Tibial artery (tissue), 4 donors: ENCODE results near the gene DIS3L2.

ENCODE experiments used
- DNase-seq, 2 donors: peaks; one replicate each; pipeline ENCODE4 v3.0.0-alpha.2; 2019
- H3K27ac ChIP-seq, 2 donors: fragments of 200-600 bp; sonication (generic) in 1 of 2; 1 replicate in 1 of 2; 2 replicates in 1 of 2; pipeline ENCODE4 v1.5.1; 2018 to 2019; ENCODE audit warnings: mild to moderate bottlenecking in 1 of 2
- H3K27me3 ChIP-seq, 2 donors: fragments of 200-600 bp; sonication (generic) in 1 of 2; one replicate each; pipeline versions ENCODE4 v1.5.1 to v1.6.0; 2016 to 2019
- H3K36me3 ChIP-seq, 3 donors: fragments of 200-600 bp; sonication (generic) in 2 of 3; one replicate each; pipeline ENCODE4 v1.5.1; 2016 to 2019; ENCODE audit warnings: mild to moderate bottlenecking in 2 of 3
- H3K4me1 ChIP-seq, 4 donors: fragments of 200-600 bp; sonication (generic) in 2 of 4; 1 replicate in 3 of 4; 2 replicates in 1 of 4; pipeline ENCODE4 v1.5.1; 2016 to 2019
- H3K4me3 ChIP-seq, 2 donors: fragments of 200-600 bp; sonication (generic) in 1 of 2; 1 replicate in 1 of 2; 2 replicates in 1 of 2; pipeline ENCODE4 v1.5.1; 2018 to 2019; ENCODE audit warnings: mild to moderate bottlenecking in 2 of 2
- H3K9me3 ChIP-seq, 3 donors: fragments of 200-600 bp; sonication (generic) in 1 of 3; one replicate each; pipeline ENCODE4 v1.5.1; 2016 to 2019
- intact Hi-C: fragments of 100-400 bp; cut with DNase I; formaldehyde crosslinking; loops from one replicate; pipeline ENCODE4 v1.15.0; 2023; ENCODE audit warnings: low total_unique reads
- TF ChIP-seq, protein P1 (sequence below), 2 experiments: fragments of 200-600 bp in 1 of 2; fragments of 450-650 bp in 1 of 2; IDR thresholded peaks; one replicate each; pipeline ENCODE4 v1.5.1; 2017 to 2019; ENCODE audit warnings: antibody characterized with exemption in 2 of 2, mild to moderate bottlenecking in 1 of 2, moderate library complexity in 1 of 2

Gene DIS3L2

DNA sequence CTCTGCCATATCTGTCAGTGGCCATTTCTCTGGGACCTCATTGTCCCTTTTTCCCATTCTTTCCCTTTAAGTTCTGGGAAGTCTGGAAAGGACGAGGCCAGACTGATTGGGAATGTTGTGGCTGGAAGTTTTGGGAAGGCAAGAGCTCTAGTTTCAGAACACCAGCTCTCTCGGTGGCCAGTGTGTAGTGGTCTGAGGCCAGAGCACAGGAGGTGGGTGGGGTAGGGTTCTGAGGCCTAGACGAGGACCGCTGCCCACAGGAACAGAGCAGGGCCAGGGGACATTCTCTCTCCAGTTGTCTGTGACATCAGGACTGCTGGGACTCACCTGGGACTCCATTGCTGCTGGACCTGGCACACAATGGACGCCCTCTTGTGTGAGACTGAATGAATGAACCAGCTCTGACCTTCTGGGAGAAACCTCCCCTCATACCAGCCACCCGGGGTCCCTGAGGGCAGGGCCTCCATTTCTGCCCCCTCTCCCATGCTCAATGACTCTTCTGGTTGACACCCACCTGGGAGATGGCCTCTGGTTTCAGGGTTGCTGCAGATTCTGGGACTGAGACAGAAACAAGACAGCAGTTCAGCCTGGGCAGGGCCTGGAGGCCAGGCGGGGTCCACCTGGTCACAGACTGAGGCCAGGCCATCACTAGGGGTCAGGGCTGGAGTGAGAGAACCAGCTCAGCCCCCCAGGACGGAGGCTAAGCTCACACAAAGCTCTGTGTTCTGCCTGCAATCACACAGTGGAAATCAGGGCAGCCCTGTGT is 26.9 kb upstream of the DIS3L2 start:
- Histone ChIP-seq H3K4me1 (no peaks in the 10 kb centered on the region), H3K4me3 (no peak overlapping the region), H3K27me3 (peaks cover 0 to 16% of the 10 kb centered on the region in 2 donors), H3K36me3 (no peaks in the 10 kb centered on the region), H3K27ac (no peak overlapping the region), H3K9me3 (no peaks in the 10 kb centered on the region)
- DNase-seq: no peak
- TF ChIP-seq, protein P1, sequence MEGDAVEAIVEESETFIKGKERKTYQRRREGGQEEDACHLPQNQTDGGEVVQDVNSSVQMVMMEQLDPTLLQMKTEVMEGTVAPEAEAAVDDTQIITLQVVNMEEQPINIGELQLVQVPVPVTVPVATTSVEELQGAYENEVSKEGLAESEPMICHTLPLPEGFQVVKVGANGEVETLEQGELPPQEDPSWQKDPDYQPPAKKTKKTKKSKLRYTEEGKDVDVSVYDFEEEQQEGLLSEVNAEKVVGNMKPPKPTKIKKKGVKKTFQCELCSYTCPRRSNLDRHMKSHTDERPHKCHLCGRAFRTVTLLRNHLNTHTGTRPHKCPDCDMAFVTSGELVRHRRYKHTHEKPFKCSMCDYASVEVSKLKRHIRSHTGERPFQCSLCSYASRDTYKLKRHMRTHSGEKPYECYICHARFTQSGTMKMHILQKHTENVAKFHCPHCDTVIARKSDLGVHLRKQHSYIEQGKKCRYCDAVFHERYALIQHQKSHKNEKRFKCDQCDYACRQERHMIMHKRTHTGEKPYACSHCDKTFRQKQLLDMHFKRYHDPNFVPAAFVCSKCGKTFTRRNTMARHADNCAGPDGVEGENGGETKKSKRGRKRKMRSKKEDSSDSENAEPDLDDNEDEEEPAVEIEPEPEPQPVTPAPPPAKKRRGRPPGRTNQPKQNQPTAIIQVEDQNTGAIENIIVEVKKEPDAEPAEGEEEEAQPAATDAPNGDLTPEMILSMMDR (IDR thresholded peaks at IDR 0.05): no peak
- intact Hi-C loops: no loop called here

DNA sequence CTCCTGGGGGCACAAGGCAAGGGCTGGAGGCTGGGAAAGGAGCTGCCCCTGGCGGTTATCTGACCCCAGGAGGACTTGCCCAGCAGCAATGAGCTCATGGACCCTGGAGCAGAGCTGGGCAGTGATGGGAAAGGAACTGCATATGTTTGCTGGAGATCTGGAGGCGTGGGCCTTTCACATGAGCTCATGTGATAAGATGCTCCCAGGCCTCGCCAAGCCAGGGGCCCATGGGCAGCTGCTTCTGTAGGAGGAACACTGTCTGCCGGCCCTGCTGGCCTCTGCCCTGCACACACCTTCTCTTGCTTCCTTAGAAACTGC is 26.3 kb upstream of the DIS3L2 start:
- Histone ChIP-seq H3K27me3 (peaks cover 0 to 10% of the 10 kb centered on the region in 2 donors), H3K9me3 (no peaks in the 10 kb centered on the region), H3K4me1 (no peaks in the 10 kb centered on the region), H3K36me3 (no peaks in the 10 kb centered on the region), H3K4me3 (no peak overlapping the region), H3K27ac (no peak overlapping the region)
- intact Hi-C loops: no loop called here
- DNase-seq: no peak
- TF ChIP-seq, protein P1 (IDR thresholded peaks at IDR 0.05): no peak

DNA sequence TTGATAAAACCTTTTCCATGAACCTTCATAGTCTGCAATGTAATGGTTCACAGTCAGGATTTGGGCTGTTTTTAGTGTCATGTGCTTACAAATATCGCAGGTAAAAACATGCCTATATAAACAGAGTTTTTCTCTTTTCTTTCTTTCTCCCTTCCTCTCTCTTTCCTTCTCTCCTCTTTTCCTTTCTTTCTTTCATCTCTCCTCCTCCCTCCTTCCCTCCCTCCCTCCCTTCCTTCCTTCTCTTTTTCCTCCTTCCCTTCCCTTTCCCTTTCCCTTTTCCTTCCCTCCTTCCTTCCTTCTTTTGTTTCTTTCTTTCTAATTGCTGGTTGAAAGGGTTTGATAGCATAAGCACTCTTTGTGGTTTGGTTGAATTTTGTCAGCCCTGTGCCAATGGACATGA is 25.7 kb upstream of the DIS3L2 start:
- H3K27ac ChIP-seq: no peak overlapping the region
- no peaks in the 10 kb centered on the region for H3K36me3 ChIP-seq
- H3K9me3 ChIP-seq: no peaks in the 10 kb centered on the region
- no peak for DNase-seq
- peaks cover 0 to 5% of the 10 kb centered on the region in 2 donors for H3K27me3 ChIP-seq
- no peak overlapping the region for H3K4me3 ChIP-seq
- TF ChIP-seq, protein P1 (IDR thresholded peaks at IDR 0.05): no peak
- intact Hi-C loops: no loop called here
- H3K4me1 ChIP-seq: no peaks in the 10 kb centered on the region

DNA sequence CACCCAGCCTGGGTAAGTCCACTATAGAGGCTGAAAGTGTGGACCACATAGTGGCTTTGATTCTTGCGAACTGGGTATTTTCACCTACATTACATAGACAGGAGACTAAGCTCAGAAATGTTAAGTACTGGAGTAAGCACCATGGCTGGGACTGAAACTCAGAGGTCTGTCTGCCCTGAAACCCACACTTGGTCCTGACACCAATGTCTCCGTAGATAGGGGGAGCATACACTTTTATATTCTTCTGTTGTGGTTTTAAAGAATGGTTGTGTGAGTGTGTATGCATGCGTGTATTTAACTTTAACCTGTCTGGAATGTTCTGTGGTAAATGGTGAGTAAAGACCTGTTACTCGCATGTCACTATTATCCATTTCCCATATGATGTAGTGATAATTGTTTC is 25.0 kb upstream of the DIS3L2 start:
- no peaks in the 10 kb centered on the region for H3K27me3 ChIP-seq
- TF ChIP-seq, protein P1 (IDR thresholded peaks at IDR 0.05): no peak
- no peak overlapping the region for H3K4me3 ChIP-seq
- no peaks in the 10 kb centered on the region for H3K9me3 ChIP-seq
- no peaks in the 10 kb centered on the region for H3K4me1 ChIP-seq
- no peak for DNase-seq
- H3K36me3 ChIP-seq: no peaks in the 10 kb centered on the region
- H3K27ac ChIP-seq: no peak overlapping the region
- intact Hi-C loops: no loop called here

DNA sequence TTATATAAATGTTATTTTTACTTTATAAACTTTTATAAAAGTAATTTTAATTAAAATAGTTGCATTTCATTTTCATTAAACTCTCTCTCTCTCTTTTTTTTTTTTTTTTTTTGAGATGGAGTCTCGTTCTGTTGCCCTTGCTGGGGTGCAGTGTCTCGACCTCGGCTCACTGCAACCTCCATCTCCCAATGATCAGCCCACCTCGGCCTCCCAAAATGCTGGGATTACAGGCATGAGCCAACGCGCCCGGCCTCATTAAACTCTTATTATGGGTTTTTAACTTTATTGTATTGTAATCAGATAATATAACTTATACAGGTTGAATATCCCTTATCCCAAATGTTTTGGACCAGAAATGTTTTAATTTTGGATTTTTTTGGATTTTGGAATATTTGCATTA is 24.5 kb upstream of the DIS3L2 start:
- intact Hi-C loops: no loop called here
- no peak overlapping the region for H3K4me3 ChIP-seq
- no peak for DNase-seq
- no peaks in the 10 kb centered on the region for H3K27me3 ChIP-seq
- no peaks in the 10 kb centered on the region for H3K36me3 ChIP-seq
- TF ChIP-seq, protein P1 (IDR thresholded peaks at IDR 0.05): no peak
- H3K4me1 ChIP-seq: no peaks in the 10 kb centered on the region
- no peaks in the 10 kb centered on the region for H3K9me3 ChIP-seq
- no peak overlapping the region for H3K27ac ChIP-seq

DNA sequence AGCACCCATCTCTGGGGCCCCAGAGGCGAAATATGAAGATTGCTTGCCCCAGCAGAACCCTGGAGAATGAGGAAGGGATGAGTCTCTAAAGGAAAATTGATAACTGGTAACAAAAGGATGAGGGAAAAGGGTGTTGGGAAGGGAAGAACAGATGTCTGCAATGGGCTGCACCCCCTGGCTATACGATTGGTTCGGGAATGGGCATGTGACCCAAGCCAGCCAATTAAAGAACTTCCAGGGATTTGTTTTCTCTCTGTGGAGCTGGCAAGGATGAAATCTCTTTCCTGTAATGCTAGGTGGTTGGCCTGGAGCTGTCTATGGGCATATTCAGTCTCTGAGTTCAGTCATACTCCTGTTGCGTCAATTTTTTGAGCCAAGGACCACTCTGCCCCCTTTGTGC is 22.5 kb upstream of the DIS3L2 start:
- intact Hi-C loops: no loop called here
- no peak for DNase-seq
- H3K4me1 ChIP-seq: no peaks in the 10 kb centered on the region
- no peak overlapping the region for H3K4me3 ChIP-seq
- H3K36me3 ChIP-seq: no peaks in the 10 kb centered on the region
- H3K27me3 ChIP-seq: peaks cover 0 to 6% of the 10 kb centered on the region in 2 donors
- TF ChIP-seq, protein P1 (IDR thresholded peaks at IDR 0.05): no peak
- no peak overlapping the region for H3K27ac ChIP-seq
- no peaks in the 10 kb centered on the region for H3K9me3 ChIP-seq
